SK-N-SH (cell line): ENCODE data around the gene TFEB. TPM values are rescaled to one million over a fixed set of nuclear protein-coding genes. Genes with fewer than 3 reads are reported as not detected.

Source experiments
- CTCF ChIA-PET: fragments of 300-600, 350-600 bp; formaldehyde crosslinking; extraction: SDS; loops from one replicate; lab custom pipeline; 2021; lab: Yijun Ruan, JAX
- POLR2A ChIA-PET: fragments of 350-600 bp; sonication (Branson Sonifier 250); formaldehyde crosslinking; extraction: SDS; loops from one replicate; lab custom pipeline; 2020; ENCODE audit warnings: antibody characterized with exemption, inconsistent platforms; lab: Yijun Ruan, JAX
- DNase-seq: peaks from one replicate; pipeline ENCODE4 v3.0.0; 2012
- H2AFZ ChIP-seq: fragments of 200-600 bp; sonication (generic); 2 replicates; pipeline ENCODE4 v1.8.1; 2016; ENCODE audit warnings: antibody characterized with exemption, mild to moderate bottlenecking, low read depth
- H3F3A ChIP-seq: fragments of 200-600 bp; sonication (generic); replicated peaks from 2 replicates; pipeline ENCODE3; 2016; ENCODE audit warnings: antibody characterized with exemption, mild to moderate bottlenecking; ENCODE audit not compliant: insufficient read depth
- H3K27ac ChIP-seq, 2 experiments: fragments of 200-500 bp in 1 of 2; fragments of 200-600 bp in 1 of 2; sonication (Bioruptor generic) in 1 of 2; sonication (generic), shearing (Covaris generic) in 1 of 2; 2 replicates each; pipeline versions ENCODE4 v1.5.1 to v1.6.1; 2014 to 2016; ENCODE audit warnings: low read depth in 2 of 2, inconsistent platforms in 1 of 2, low read length in 1 of 2, mild to moderate bottlenecking in 1 of 2, mixed read lengths in 1 of 2
- H3K27me3 ChIP-seq: fragments of 200-600 bp; sonication (generic), shearing (Covaris generic); 2 replicates; pipeline ENCODE4 v1.6.1; 2016; ENCODE audit warnings: mixed run types; ENCODE audit not compliant: insufficient read depth
- H3K36me3 ChIP-seq, 2 experiments: fragments of 200-500 bp in 1 of 2; fragments of 200-600 bp in 1 of 2; sonication (Bioruptor generic) in 1 of 2; sonication (generic) in 1 of 2; replicated peaks in 1 of 2; 2 replicates each; pipeline versions ENCODE3 to v1.5.1; 2014 to 2016; ENCODE audit warnings: low read length in 1 of 2, mild to moderate bottlenecking in 1 of 2; ENCODE audit not compliant: insufficient read depth in 2 of 2, control insufficient read depth in 1 of 2
- H3K4me1 ChIP-seq, 2 experiments: fragments of 200-500 bp in 1 of 2; fragments of 200-600 bp in 1 of 2; sonication (Bioruptor generic) in 1 of 2; sonication (generic), shearing (Covaris generic) in 1 of 2; 2 replicates each; pipeline versions ENCODE4 v1.5.1 to v1.6.1; 2014 to 2016; ENCODE audit warnings: low read depth in 1 of 2, low read length in 1 of 2, mixed run types in 1 of 2; ENCODE audit not compliant: insufficient read depth in 2 of 2, control insufficient read depth in 1 of 2
- H3K4me2 ChIP-seq: fragments of 200-600 bp; sonication (generic), shearing (Covaris generic); 2 replicates; pipeline ENCODE4 v1.6.1; 2017; ENCODE audit warnings: mixed run types
- H3K4me3 ChIP-seq, 2 experiments: fragments of 200-500 bp in 1 of 2; fragments of 200-600 bp in 1 of 2; sonication (Bioruptor generic) in 1 of 2; sonication (generic), shearing (Covaris generic) in 1 of 2; 2 replicates each; pipeline versions ENCODE4 v1.5.1 to v1.8.1; 2014 to 2016; ENCODE audit warnings: low read depth in 2 of 2, inconsistent platforms in 1 of 2, low read length in 1 of 2, mild to moderate bottlenecking in 1 of 2, mixed read lengths in 1 of 2, moderate library complexity in 1 of 2
- H3K79me2 ChIP-seq: fragments of 200-600 bp; sonication (generic); 2 replicates; pipeline ENCODE4 v1.8.1; 2017; ENCODE audit warnings: mild to moderate bottlenecking; ENCODE audit not compliant: insufficient read depth
- H3K9ac ChIP-seq: fragments of 200-600 bp; sonication (generic); 2 replicates; pipeline ENCODE4 v1.6.1; 2017; ENCODE audit warnings: mixed run types
- H3K9me2 ChIP-seq: fragments of 200-600 bp; sonication (generic); 2 replicates; pipeline ENCODE4 v1.6.1; 2017; ENCODE audit warnings: mixed run types
- H3K9me3 ChIP-seq: fragments of 200-600 bp; sonication (generic); 2 replicates; pipeline ENCODE4 v1.6.1; 2017; ENCODE audit warnings: mixed run types, mild to moderate bottlenecking, moderate library complexity
- H4K20me1 ChIP-seq: fragments of 200-600 bp; sonication (generic); 2 replicates; pipeline ENCODE4 v1.6.1; 2017; ENCODE audit warnings: mild to moderate bottlenecking, mixed run types; ENCODE audit not compliant: insufficient read depth
- MXI1 ChIP-seq: IDR thresholded peaks from 2 replicates; pipeline ENCODE4 v1.6.1; 2012; ENCODE audit warnings: mild to moderate bottlenecking, low read depth, low read length, improper control_type of control experiment
- NRF1 ChIP-seq: IDR thresholded peaks from 2 replicates; pipeline ENCODE4 v1.6.1; 2012; ENCODE audit warnings: low read depth, mild to moderate bottlenecking, low read length
- RAD21 ChIP-seq: IDR thresholded peaks from 2 replicates; pipeline ENCODE4 v1.6.1; 2012; ENCODE audit warnings: mild to moderate bottlenecking, low read length
- TEAD4 ChIP-seq: IDR thresholded peaks from 2 replicates; pipeline ENCODE4 v1.4.0; 2012; ENCODE audit warnings: mild to moderate bottlenecking, borderline replicate concordance; ENCODE audit not compliant: insufficient read depth
- YY1 ChIP-seq: IDR thresholded peaks from 2 replicates; pipeline ENCODE4 v1.4.0; 2012; ENCODE audit warnings: low read depth, mild to moderate bottlenecking
- WGBS: methylation state at CpG from one replicate; pipeline ENCODE4 v1.1.6; 2017; ENCODE audit warnings: low lambda C conversion rate; 5-methylcytosine and 5-hydroxymethylcytosine counted together
- polyA plus RNA-seq, 3 experiments: library from polyadenylated mRNA; depleted of rRNA; stranded (reverse); fragments of >200 nt; gene quantifications; 2 replicates each; pipeline ENCODE4 v1.2.3, GENCODE V29; 2012
- TF ChIP-seq, protein P1 (sequence below): IDR thresholded peaks from 2 replicates; pipeline ENCODE4 v1.6.1; 2012; ENCODE audit warnings: mild to moderate bottlenecking, low read depth, low read length, moderate library complexity
- TF ChIP-seq, protein P2 (sequence below): IDR thresholded peaks from 2 replicates; pipeline ENCODE4; 2012
- TF ChIP-seq, protein P3 (sequence below): fragments of 200-600 bp; sonication (generic); IDR thresholded peaks from 2 replicates; pipeline ENCODE4 v1.6.1; 2017; ENCODE audit warnings: antibody characterized with exemption, mild to moderate bottlenecking, moderate library complexity

The TFEB gene
- polyA plus RNA-seq, 1 of the 3 experiments (the other 2 are of a cell fraction), result 6.2 TPM

DNA sequence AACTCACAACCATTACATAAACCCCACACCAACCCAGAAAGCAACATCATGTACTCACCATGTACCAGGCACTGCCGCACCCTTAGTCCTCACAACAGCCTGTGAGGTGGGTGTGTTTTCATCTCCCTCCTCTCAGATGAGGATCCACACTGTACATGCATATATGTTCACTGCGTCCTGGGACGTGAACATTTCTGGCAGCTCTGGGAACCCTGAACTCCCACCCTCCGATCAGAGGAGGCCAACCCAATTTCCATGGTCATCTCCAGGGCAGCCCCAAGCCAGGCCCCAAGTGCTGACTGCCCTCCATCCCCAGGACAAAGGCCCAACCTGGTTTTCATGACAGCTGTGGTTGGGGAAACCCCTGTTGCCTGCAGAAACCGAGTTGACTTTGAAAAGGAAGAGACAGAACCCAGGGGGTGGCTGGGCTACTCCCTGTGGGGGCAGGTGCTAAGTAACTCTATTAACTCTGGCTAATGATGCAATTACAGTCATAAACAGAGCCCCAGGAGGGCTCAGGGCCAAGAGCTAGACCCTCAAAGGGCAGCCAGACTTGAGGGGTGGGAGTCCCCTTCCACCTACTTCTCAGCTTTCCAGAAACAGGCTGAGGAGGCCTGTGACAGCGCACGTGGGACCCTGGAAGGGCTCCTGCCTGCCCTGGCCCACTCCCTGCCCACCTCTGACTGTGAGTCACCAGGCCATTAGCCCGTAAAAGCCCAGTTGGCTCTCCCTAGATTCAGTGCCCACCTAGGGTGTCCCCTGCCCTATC, 2.6 kb downstream of the TFEB start:
- POLR2A ChIA-PET, result interaction anchor here (0.6 to 3.6 kb wide), 7 partner anchors 20 to 84 kb away, joined by 3 to 23 read pairs (median 6); partner anchors contain the start of gene TOMM6
- peak overlapping the region; percentile 81 to 96 for H3K27ac ChIP-seq
- TF ChIP-seq TEAD4 (no peak), NRF1 (no peak), RAD21 (no peak), YY1 (no peak), MXI1 (peak; percentile 19; the same call in 1 of the 2 replicates)
- TF ChIP-seq, protein P1, sequence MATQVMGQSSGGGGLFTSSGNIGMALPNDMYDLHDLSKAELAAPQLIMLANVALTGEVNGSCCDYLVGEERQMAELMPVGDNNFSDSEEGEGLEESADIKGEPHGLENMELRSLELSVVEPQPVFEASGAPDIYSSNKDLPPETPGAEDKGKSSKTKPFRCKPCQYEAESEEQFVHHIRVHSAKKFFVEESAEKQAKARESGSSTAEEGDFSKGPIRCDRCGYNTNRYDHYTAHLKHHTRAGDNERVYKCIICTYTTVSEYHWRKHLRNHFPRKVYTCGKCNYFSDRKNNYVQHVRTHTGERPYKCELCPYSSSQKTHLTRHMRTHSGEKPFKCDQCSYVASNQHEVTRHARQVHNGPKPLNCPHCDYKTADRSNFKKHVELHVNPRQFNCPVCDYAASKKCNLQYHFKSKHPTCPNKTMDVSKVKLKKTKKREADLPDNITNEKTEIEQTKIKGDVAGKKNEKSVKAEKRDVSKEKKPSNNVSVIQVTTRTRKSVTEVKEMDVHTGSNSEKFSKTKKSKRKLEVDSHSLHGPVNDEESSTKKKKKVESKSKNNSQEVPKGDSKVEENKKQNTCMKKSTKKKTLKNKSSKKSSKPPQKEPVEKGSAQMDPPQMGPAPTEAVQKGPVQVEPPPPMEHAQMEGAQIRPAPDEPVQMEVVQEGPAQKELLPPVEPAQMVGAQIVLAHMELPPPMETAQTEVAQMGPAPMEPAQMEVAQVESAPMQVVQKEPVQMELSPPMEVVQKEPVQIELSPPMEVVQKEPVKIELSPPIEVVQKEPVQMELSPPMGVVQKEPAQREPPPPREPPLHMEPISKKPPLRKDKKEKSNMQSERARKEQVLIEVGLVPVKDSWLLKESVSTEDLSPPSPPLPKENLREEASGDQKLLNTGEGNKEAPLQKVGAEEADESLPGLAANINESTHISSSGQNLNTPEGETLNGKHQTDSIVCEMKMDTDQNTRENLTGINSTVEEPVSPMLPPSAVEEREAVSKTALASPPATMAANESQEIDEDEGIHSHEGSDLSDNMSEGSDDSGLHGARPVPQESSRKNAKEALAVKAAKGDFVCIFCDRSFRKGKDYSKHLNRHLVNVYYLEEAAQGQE, result no peak
- TF ChIP-seq, protein P2, sequence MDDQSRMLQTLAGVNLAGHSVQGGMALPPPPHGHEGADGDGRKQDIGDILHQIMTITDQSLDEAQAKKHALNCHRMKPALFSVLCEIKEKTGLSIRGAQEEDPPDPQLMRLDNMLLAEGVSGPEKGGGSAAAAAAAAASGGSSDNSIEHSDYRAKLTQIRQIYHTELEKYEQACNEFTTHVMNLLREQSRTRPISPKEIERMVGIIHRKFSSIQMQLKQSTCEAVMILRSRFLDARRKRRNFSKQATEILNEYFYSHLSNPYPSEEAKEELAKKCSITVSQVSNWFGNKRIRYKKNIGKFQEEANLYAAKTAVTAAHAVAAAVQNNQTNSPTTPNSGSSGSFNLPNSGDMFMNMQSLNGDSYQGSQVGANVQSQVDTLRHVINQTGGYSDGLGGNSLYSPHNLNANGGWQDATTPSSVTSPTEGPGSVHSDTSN, result no peak
- TF ChIP-seq, protein P3, sequence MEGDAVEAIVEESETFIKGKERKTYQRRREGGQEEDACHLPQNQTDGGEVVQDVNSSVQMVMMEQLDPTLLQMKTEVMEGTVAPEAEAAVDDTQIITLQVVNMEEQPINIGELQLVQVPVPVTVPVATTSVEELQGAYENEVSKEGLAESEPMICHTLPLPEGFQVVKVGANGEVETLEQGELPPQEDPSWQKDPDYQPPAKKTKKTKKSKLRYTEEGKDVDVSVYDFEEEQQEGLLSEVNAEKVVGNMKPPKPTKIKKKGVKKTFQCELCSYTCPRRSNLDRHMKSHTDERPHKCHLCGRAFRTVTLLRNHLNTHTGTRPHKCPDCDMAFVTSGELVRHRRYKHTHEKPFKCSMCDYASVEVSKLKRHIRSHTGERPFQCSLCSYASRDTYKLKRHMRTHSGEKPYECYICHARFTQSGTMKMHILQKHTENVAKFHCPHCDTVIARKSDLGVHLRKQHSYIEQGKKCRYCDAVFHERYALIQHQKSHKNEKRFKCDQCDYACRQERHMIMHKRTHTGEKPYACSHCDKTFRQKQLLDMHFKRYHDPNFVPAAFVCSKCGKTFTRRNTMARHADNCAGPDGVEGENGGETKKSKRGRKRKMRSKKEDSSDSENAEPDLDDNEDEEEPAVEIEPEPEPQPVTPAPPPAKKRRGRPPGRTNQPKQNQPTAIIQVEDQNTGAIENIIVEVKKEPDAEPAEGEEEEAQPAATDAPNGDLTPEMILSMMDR, result no peak
- TF ChIP-seq, all 33 proteins: peak for 1
- H4K20me1 ChIP-seq, result no peaks in the 10 kb centered on the region
- DNase-seq, result no peak
- H3K9ac ChIP-seq, result peak overlapping the region; percentile 58
- H3K4me1 ChIP-seq, result peaks cover 37 to 54% of the 10 kb centered on the region in 2 experiments
- peak overlapping the region; percentile 93 for H3K4me2 ChIP-seq
- no peaks in the 10 kb centered on the region for H3K36me3 ChIP-seq
- H3K9me2 ChIP-seq, result no peaks in the 10 kb centered on the region
- whole genome bisulfite sequencing, result 75% methylated on average over 4 of the region's 8 CpGs
- peaks cover 51% of the 10 kb centered on the region for H3K79me2 ChIP-seq
- no peaks in the 10 kb centered on the region for H3K27me3 ChIP-seq
- no peak overlapping the region for H2AFZ ChIP-seq
- no peaks in the 10 kb centered on the region for H3K9me3 ChIP-seq
- H3F3A ChIP-seq, result peaks cover 10% of the 10 kb centered on the region
- H3K4me3 ChIP-seq, result peak overlapping the region; percentile 71 to 72
- CTCF ChIA-PET, result interaction anchor here (1.2 to 6.4 kb wide), 9 partner anchors 16 to 365 kb away, joined by 4 to 53 read pairs (median 8); partner anchors contain the start of genes FRS3 and TOMM6
